Measurements from ENCODE around the gene PCA3. TPM values are rescaled to one million over a fixed set of nuclear protein-coding genes. Genes with fewer than 3 reads are reported as not detected.

The PCA3 gene
- total RNA-seq, 3 donors from 2014 or later (not counting 1 experiment from before 2014, with no cell fraction given): 0.36 TPM; not detected in 2

GRCh38 chr9:76803762-76804161 lies 39.5 kb downstream of the PCA3 start:
- Mint-ChIP-seq H3K9me3 (no peaks in the 10 kb centered on the region), H3K4me1 (no peaks in the 10 kb centered on the region), H3K4me3 (no peak overlapping the region), H3K27ac (no peak overlapping the region), H3K36me3 (no peaks in the 10 kb centered on the region), H3K27me3 (ENCODE audit: low read depth in 2 of 2) (peaks cover 10 to 27% of the 10 kb centered on the region in 2 donors)
- H3K4me3 ChIP-seq (ENCODE audit: low read length): no peak overlapping the region
- H3K4me1 ChIP-seq (ENCODE audit: control insufficient read depth, insufficient read depth, low read length): no peaks in the 10 kb centered on the region
- ATAC-seq: no peak
- 93% methylated on average over 7 of the region's 7 CpGs for WGBS (ENCODE audit: insufficient coverage)
- no peaks in the 10 kb centered on the region for H3K9me3 ChIP-seq (ENCODE audit: control insufficient read depth, insufficient read depth, low read length)
- DNase-seq: no peak
- H3K27me3 ChIP-seq (ENCODE audit: control insufficient read depth, insufficient read depth, low read length): peaks cover 2% of the 10 kb centered on the region
- TF ChIP-seq, protein P1, sequence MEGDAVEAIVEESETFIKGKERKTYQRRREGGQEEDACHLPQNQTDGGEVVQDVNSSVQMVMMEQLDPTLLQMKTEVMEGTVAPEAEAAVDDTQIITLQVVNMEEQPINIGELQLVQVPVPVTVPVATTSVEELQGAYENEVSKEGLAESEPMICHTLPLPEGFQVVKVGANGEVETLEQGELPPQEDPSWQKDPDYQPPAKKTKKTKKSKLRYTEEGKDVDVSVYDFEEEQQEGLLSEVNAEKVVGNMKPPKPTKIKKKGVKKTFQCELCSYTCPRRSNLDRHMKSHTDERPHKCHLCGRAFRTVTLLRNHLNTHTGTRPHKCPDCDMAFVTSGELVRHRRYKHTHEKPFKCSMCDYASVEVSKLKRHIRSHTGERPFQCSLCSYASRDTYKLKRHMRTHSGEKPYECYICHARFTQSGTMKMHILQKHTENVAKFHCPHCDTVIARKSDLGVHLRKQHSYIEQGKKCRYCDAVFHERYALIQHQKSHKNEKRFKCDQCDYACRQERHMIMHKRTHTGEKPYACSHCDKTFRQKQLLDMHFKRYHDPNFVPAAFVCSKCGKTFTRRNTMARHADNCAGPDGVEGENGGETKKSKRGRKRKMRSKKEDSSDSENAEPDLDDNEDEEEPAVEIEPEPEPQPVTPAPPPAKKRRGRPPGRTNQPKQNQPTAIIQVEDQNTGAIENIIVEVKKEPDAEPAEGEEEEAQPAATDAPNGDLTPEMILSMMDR (IDR thresholded peaks at IDR 0.05): no peak
- H3K36me3 ChIP-seq (ENCODE audit: control insufficient read depth, insufficient read depth, low read length): no peaks in the 10 kb centered on the region
- intact Hi-C loops (cut with micrococcal nuclease): no loop called here
- H3K27ac ChIP-seq (ENCODE audit: low read length): no peak overlapping the region

DNA sequence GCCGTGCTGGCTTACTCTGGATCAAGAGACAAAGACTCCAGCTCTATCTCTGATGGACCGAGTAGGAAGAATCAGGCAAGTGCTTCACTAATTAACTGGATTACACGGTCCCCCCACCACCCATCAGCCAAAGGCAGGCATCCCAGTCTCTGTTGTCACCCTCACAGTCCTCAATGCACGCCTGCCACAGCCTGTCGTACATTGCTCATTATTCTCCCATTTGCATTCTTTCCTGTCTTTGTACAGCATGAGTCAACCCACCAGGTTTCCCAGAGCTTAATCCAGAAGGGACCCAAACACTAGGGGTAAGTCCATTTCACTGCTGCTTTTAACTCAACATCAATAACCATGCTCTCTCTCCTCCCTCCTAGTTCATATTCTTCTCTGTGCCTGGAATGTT lies 44.4 kb downstream of the PCA3 start:
- Mint-ChIP-seq H3K9me3 (no peaks in the 10 kb centered on the region), H3K36me3 (no peaks in the 10 kb centered on the region), H3K4me1 (no peaks in the 10 kb centered on the region), H3K27ac (no peak overlapping the region), H3K4me3 (no peak overlapping the region), H3K27me3 (ENCODE audit: low read depth in 2 of 2) (peaks cover 22 to 25% of the 10 kb centered on the region in 2 donors)
- TF ChIP-seq, protein P1 (IDR thresholded peaks at IDR 0.05): no peak
- ATAC-seq (no peak), DNase-seq (no peak)
- Histone ChIP-seq H3K36me3 (ENCODE audit: control insufficient read depth, insufficient read depth, low read length) (no peaks in the 10 kb centered on the region), H3K9me3 (ENCODE audit: control insufficient read depth, insufficient read depth, low read length) (no peaks in the 10 kb centered on the region), H3K4me1 (ENCODE audit: control insufficient read depth, insufficient read depth, low read length) (no peaks in the 10 kb centered on the region), H3K4me3 (ENCODE audit: low read length) (no peak overlapping the region), H3K27me3 (ENCODE audit: control insufficient read depth, insufficient read depth, low read length) (no peaks in the 10 kb centered on the region), H3K27ac (ENCODE audit: low read length) (no peak overlapping the region)
- intact Hi-C loops (cut with micrococcal nuclease): no loop called here
- 68% methylated on average over 5 of the region's 5 CpGs for WGBS (ENCODE audit: insufficient coverage)

- no peaks in the 10 kb centered on the region for H3K36me3 ChIP-seq (ENCODE audit: control insufficient read depth, insufficient read depth, low read length)
- 0% methylated on average over 1 of the region's 2 CpGs for WGBS (ENCODE audit: insufficient coverage)
- no peaks in the 10 kb centered on the region for H3K9me3 ChIP-seq (ENCODE audit: control insufficient read depth, insufficient read depth, low read length)
- no peaks in the 10 kb centered on the region for H3K27me3 ChIP-seq (ENCODE audit: control insufficient read depth, insufficient read depth, low read length)
- H3K27ac Mint-ChIP-seq: no peak overlapping the region
- H3K4me1 Mint-ChIP-seq: no peaks in the 10 kb centered on the region
- peaks cover 9 to 21% of the 10 kb centered on the region in 2 donors for H3K27me3 Mint-ChIP-seq (ENCODE audit: low read depth in 2 of 2)
- no peaks in the 10 kb centered on the region for H3K36me3 Mint-ChIP-seq
- DNase-seq (peak in 1 of 2 donors; percentile 18), ATAC-seq (no peak)
- intact Hi-C loops (cut with micrococcal nuclease): loop anchor here (5.0 kb wide), 1 partner anchor 342 kb away; no protein-coding TSS in a partner anchor
- H3K27ac ChIP-seq (ENCODE audit: low read length): no peak overlapping the region
- no peak overlapping the region for H3K4me3 Mint-ChIP-seq
- TF ChIP-seq, protein P1 (IDR thresholded peaks at IDR 0.05): peak; percentile 15
- H3K4me1 ChIP-seq (ENCODE audit: control insufficient read depth, insufficient read depth, low read length): no peaks in the 10 kb centered on the region
- no peaks in the 10 kb centered on the region for H3K9me3 Mint-ChIP-seq
- H3K4me3 ChIP-seq (ENCODE audit: low read length): no peak overlapping the region
Observed at GRCh38 chr9:76810377-76810957, 46.2 kb downstream of the PCA3 start.

GRCh38 chr9:76812591-76812990 lies 48.4 kb downstream of the PCA3 start:
- WGBS (ENCODE audit: insufficient coverage): 94% methylated on average over 5 of the region's 6 CpGs
- Mint-ChIP-seq H3K4me3 (no peak overlapping the region), H3K27ac (no peak overlapping the region), H3K36me3 (no peaks in the 10 kb centered on the region), H3K9me3 (no peaks in the 10 kb centered on the region), H3K27me3 (ENCODE audit: low read depth in 2 of 2) (peaks cover 9 to 21% of the 10 kb centered on the region in 2 donors), H3K4me1 (no peaks in the 10 kb centered on the region)
- Histone ChIP-seq H3K4me1 (ENCODE audit: control insufficient read depth, insufficient read depth, low read length) (no peaks in the 10 kb centered on the region), H3K27me3 (ENCODE audit: control insufficient read depth, insufficient read depth, low read length) (no peaks in the 10 kb centered on the region), H3K4me3 (ENCODE audit: low read length) (no peak overlapping the region), H3K27ac (ENCODE audit: low read length) (no peak overlapping the region), H3K36me3 (ENCODE audit: control insufficient read depth, insufficient read depth, low read length) (no peaks in the 10 kb centered on the region), H3K9me3 (ENCODE audit: control insufficient read depth, insufficient read depth, low read length) (no peaks in the 10 kb centered on the region)
- intact Hi-C loops (cut with micrococcal nuclease): loop anchor here (5.0 kb wide), 1 partner anchor 340 kb away; no protein-coding TSS in a partner anchor
- DNase-seq: no peak
- TF ChIP-seq, protein P1 (IDR thresholded peaks at IDR 0.05): no peak
- no peak for ATAC-seq

Measured in natural killer cell (primary cell).